Measurements from ENCODE around the gene CMTR1. TPM values are rescaled to one million over a fixed set of nuclear protein-coding genes. Genes with fewer than 3 reads are reported as not detected.

The CMTR1 gene
- total and polyA plus RNA-seq, 2 of the 13 experiments (the other 11 are each of a cell fraction or from before 2014, with no cell fraction given) = 19.7 to 55.2 TPM

- no peak for TF ChIP-seq GMEB2 (CRISPR knock-in tag; IDR thresholded peaks at IDR 0.05; ENCODE audit: low read depth)
- TF ChIP-seq MAFG (CRISPR knock-in tag; IDR thresholded peaks at IDR 0.05) = no peak
- TF ChIP-seq, protein P1, sequence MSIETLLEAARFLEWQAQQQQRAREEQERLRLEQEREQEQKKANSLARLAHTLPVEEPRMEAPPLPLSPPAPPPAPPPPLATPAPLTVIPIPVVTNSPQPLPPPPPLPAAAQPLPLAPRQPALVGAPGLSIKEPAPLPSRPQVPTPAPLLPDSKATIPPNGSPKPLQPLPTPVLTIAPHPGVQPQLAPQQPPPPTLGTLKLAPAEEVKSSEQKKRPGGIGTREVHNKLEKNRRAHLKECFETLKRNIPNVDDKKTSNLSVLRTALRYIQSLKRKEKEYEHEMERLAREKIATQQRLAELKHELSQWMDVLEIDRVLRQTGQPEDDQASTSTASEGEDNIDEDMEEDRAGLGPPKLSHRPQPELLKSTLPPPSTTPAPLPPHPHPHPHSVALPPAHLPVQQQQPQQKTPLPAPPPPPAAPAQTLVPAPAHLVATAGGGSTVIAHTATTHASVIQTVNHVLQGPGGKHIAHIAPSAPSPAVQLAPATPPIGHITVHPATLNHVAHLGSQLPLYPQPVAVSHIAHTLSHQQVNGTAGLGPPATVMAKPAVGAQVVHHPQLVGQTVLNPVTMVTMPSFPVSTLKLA (IDR thresholded peaks at IDR 0.05) = no peak
- no peak for TF ChIP-seq MED1 (CRISPR knock-in tag; IDR thresholded peaks at IDR 0.05)
- TF ChIP-seq TERF1 (CRISPR knock-in tag; IDR thresholded peaks at IDR 0.05) = no peak
- TF ChIP-seq ZNF780A (CRISPR knock-in tag; IDR thresholded peaks at IDR 0.05) = no peak
- 0 out of 2 replicates have a peak, but pooled peaks have one; percentile 17 for TF ChIP-seq KMT2A (CRISPR knock-in tag; IDR thresholded peaks at IDR 0.05)
- no peak; the same call in 1 of the 2 replicates for TF ChIP-seq HBP1 (CRISPR knock-in tag; IDR thresholded peaks at IDR 0.05; ENCODE audit: low read depth)
- peak; percentile 57 for TF ChIP-seq TAF1 (CRISPR knock-in tag; IDR thresholded peaks at IDR 0.05)
- TF ChIP-seq ZNF331 (CRISPR knock-in tag; IDR thresholded peaks at IDR 0.05) = peak; percentile 45; the same call in 1 of the 2 replicates
- peak; percentile 76 for TF ChIP-seq THAP11 (CRISPR knock-in tag; IDR thresholded peaks at IDR 0.05)
- TF ChIP-seq TOPORS (CRISPR knock-in tag; IDR thresholded peaks at IDR 0.05) = no peak
- TF ChIP-seq ZFP36L1 (CRISPR knock-in tag; IDR thresholded peaks at IDR 0.05) = no peak
- no peak for TF ChIP-seq ELK4 (CRISPR knock-in tag; IDR thresholded peaks at IDR 0.05; ENCODE audit: borderline replicate concordance)
- TF ChIP-seq, protein P2, sequence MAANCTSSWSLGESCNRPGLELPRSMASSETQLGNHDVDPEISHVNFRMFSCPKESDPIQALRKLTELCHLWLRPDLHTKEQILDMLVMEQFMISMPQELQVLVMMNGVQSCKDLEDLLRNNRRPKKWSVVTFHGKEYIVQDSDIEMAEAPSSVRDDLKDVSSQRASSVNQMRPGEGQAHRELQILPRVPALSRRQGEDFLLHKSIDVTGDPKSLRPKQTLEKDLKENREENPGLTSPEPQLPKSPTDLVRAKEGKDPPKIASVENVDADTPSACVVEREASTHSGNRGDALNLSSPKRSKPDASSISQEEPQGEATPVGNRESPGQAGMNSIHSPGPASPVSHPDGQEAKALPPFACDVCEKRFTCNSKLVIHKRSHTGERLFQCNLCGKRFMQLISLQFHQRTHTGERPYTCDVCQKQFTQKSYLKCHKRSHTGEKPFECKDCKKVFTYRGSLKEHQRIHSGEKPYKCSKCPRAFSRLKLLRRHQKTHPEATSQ (CRISPR knock-in tag; IDR thresholded peaks at IDR 0.05; ENCODE audit: borderline replicate concordance) = no peak
- no peak for TF ChIP-seq KLF15 (CRISPR knock-in tag; IDR thresholded peaks at IDR 0.05; ENCODE audit: borderline replicate concordance)
- TF ChIP-seq, protein P3, sequence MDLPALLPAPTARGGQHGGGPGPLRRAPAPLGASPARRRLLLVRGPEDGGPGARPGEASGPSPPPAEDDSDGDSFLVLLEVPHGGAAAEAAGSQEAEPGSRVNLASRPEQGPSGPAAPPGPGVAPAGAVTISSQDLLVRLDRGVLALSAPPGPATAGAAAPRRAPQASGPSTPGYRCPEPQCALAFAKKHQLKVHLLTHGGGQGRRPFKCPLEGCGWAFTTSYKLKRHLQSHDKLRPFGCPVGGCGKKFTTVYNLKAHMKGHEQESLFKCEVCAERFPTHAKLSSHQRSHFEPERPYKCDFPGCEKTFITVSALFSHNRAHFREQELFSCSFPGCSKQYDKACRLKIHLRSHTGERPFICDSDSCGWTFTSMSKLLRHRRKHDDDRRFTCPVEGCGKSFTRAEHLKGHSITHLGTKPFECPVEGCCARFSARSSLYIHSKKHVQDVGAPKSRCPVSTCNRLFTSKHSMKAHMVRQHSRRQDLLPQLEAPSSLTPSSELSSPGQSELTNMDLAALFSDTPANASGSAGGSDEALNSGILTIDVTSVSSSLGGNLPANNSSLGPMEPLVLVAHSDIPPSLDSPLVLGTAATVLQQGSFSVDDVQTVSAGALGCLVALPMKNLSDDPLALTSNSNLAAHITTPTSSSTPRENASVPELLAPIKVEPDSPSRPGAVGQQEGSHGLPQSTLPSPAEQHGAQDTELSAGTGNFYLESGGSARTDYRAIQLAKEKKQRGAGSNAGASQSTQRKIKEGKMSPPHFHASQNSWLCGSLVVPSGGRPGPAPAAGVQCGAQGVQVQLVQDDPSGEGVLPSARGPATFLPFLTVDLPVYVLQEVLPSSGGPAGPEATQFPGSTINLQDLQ (CRISPR knock-in tag; IDR thresholded peaks at IDR 0.05) = no peak
These were observed 66.6 kb downstream of the CMTR1 start, which contains the start of gene CCDC167 (continued) for GRCh38 chr6:37499433-37500293.

Measured in HepG2 (cell line).